HUES48 (cell line): ENCODE data around the gene RNF103.
A peak's percentile ranks its signal among the peaks of the same experiment; 100 is the strongest.

Experiments used
- H3K27ac ChIP-seq: one replicate; pipeline ENCODE4 v1.7.0; 2013; ENCODE audit warnings: low read depth, low read length, inconsistent platforms
- H3K27me3 ChIP-seq: 2 replicates; pipeline ENCODE4 v1.6.1; 2013; ENCODE audit warnings: mild to moderate bottlenecking, low read length; ENCODE audit not compliant: control insufficient read depth, insufficient read depth
- H3K36me3 ChIP-seq: 2 replicates; pipeline ENCODE4 v1.6.1; 2013; ENCODE audit warnings: low read length; ENCODE audit not compliant: control insufficient read depth, insufficient read depth
- H3K4me1 ChIP-seq: 2 replicates; pipeline ENCODE4 v1.6.1; 2013; ENCODE audit warnings: mild to moderate bottlenecking, low read length; ENCODE audit not compliant: control insufficient read depth, insufficient read depth
- H3K4me3 ChIP-seq: 2 replicates; pipeline ENCODE4 v1.5.1; 2013; ENCODE audit warnings: mild to moderate bottlenecking, low read depth, low read length
- H3K9ac ChIP-seq: 2 replicates; pipeline ENCODE4 v1.6.1; 2013; ENCODE audit warnings: mild to moderate bottlenecking, low read depth, low read length, moderate library complexity
- H3K9me3 ChIP-seq: 2 replicates; pipeline ENCODE4 v1.6.1; 2013; ENCODE audit warnings: low read length; ENCODE audit not compliant: control insufficient read depth, insufficient read depth

The RNF103 gene

DNA sequence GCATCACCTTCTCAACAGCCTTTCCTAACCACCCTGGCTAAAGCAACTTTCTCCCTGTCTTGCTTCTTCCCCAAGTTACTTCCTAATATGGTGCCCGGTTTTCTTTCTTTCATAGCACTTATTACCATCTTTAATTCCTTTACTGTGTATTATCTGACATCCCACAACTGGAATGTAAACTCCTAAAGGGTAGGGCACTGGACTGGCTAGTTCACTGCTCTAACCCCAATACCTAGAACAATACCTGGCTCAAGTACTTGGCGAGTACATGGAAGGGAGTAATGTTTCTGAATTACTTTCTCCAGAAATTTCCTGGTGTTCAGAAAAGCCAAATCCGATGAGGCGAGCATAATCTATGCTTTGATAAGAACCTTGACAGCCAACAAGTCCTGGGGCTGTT is 22.7 kb upstream of the RNF103 start:
- Histone ChIP-seq H3K4me3 (no peak overlapping the region), H3K9ac (no peak overlapping the region), H3K4me1 (no peaks in the 10 kb centered on the region), H3K27ac (no peak overlapping the region), H3K27me3 (no peaks in the 10 kb centered on the region), H3K9me3 (peaks cover 2% of the 10 kb centered on the region), H3K36me3 (no peaks in the 10 kb centered on the region)

DNA sequence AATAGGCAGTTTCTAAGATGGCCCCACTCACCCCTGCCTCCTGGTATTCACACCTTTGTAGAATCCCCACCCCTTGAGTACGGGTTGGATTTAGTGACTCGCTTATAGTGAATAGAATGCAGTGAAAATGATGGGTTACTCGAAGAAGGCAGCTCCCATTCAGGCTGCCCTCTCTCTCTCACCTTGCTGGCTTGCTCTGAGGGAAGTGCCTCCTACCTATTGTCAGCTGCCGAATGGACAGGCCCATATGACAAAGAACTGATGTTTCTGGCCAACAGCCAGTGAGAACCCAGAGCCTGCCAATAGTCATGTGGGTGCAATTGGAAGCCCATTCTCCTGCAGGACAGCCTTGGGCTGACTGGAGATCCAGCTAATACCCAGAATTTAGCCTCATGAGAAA is 22.1 kb upstream of the RNF103 start:
- H3K27ac ChIP-seq: no peak overlapping the region
- H3K4me3 ChIP-seq: no peak overlapping the region
- H3K4me1 ChIP-seq: no peaks in the 10 kb centered on the region
- no peak overlapping the region for H3K9ac ChIP-seq
- H3K27me3 ChIP-seq: no peaks in the 10 kb centered on the region
- H3K9me3 ChIP-seq: peaks cover 2% of the 10 kb centered on the region
- H3K36me3 ChIP-seq: no peaks in the 10 kb centered on the region

DNA sequence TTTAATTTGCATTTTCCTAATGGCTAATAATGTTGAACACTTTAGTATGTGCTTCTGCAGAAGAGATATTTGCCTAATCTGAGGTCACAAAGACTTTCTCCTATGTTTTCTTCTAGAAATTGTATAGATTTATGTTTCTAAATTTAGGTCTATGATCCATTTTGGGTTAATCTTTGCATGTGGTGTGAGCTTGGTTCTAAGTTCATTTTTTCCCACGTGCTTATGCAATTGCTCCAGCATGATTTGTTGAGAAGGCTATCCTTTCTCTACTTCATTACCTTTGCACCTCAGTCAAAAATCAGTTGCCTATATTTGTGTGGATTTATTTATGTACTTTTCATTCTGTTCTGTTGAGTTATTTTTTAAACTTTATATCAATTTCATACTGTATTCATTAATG is 15.0 kb upstream of the RNF103 start:
- Histone ChIP-seq H3K36me3 (no peaks in the 10 kb centered on the region), H3K27ac (no peak overlapping the region), H3K4me3 (no peak overlapping the region), H3K9ac (no peak overlapping the region), H3K4me1 (no peaks in the 10 kb centered on the region), H3K27me3 (no peaks in the 10 kb centered on the region), H3K9me3 (peaks cover 2% of the 10 kb centered on the region; the same call in 1 of the 2 replicates)

DNA sequence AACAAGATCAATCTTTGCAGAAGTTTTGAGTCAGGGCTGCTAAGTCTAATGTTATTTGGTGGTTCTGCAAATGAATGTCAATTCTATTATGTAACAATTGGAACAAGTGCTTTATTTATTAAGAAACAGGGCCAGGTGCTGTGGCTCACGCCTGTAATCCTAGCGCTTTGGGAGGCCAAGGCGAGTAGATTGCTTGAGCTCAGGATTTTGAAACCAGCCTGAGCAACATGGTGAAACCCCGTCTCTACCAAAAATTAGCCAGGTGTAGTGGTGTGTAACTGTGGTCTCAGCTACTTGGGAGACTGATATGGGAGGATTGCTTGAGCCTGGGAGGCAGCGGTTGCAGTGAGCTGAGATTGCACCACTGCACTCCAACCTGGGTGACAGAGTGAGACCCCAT is 13.2 kb upstream of the RNF103 start:
- Histone ChIP-seq H3K4me3 (no peak overlapping the region), H3K9ac (no peak overlapping the region), H3K4me1 (no peaks in the 10 kb centered on the region), H3K27ac (no peak overlapping the region), H3K36me3 (no peaks in the 10 kb centered on the region), H3K9me3 (no peaks in the 10 kb centered on the region), H3K27me3 (no peaks in the 10 kb centered on the region)

DNA sequence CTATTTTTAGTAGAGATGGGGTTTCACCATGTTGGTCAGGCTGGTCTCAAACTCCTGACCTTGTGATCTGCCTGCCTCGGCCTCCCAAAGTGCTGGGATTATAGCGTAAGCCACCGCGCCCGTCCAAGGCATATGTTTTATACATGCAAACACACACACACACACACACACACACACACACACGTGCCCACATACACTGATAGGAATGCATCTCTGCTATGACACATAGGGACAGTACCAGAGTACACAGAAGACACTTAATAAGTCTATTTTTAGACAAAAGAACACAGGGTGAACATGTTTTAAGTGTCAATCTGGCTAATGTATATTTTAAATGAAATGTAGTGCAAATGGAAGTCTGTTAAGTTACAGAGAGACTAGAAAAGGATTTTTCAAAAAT is 10.7 kb upstream of the RNF103 start:
- H3K4me1 ChIP-seq: no peaks in the 10 kb centered on the region
- H3K9ac ChIP-seq: no peak overlapping the region
- H3K36me3 ChIP-seq: no peaks in the 10 kb centered on the region
- H3K4me3 ChIP-seq: no peak overlapping the region
- no peak overlapping the region for H3K27ac ChIP-seq
- H3K27me3 ChIP-seq: no peaks in the 10 kb centered on the region
- H3K9me3 ChIP-seq: no peaks in the 10 kb centered on the region

DNA sequence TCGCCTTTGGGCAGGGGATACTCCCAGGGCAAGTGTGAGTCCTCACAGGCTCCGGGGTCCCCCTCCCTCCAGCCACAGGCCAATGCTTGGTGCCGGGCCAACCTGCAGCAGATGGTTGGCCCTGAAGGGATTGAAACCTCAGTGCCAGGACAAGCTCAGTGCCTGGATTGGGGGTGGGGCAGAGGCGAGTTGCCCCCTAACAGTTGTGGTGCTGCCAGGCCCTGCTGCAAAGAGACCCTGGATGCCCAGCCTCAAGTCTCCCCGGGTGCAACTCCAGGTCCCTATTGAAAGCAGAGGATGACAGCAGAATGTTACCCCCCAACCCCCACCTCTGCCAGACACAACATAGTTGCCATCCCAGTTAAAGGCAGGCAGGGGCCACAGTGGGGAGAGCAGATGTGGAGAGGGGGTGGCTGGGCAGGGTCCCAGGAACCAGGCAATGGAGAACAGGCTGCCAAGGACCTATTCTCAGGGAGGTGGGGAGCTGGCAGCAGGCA is 9.5 kb upstream of the RNF103 start:
- H3K27ac ChIP-seq: peak overlapping the region; percentile 23
- H3K4me3 ChIP-seq: no peak overlapping the region
- no peak overlapping the region for H3K9ac ChIP-seq
- no peaks in the 10 kb centered on the region for H3K4me1 ChIP-seq
- H3K36me3 ChIP-seq: no peaks in the 10 kb centered on the region
- no peaks in the 10 kb centered on the region for H3K27me3 ChIP-seq
- H3K9me3 ChIP-seq: no peaks in the 10 kb centered on the region

DNA sequence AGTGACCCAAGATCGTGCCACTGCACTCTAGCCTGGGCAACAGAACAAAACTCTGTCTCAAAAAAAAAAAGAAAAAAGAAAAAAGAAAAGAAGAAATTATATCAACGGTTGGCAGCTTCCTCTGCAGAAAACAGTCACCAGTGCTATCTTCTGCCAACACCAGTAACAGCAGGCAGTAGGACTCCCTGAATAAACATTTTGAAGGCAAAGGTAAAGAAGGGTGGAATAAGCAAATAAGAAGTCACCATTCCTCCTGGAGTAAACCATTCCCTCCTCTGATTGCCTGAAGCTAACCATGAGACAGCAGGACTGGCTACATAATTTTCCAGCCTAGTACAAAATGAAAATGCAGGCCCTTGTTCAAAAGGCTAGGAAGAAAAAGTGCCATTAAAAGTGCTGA is 9.0 kb upstream of the RNF103 start:
- no peaks in the 10 kb centered on the region for H3K36me3 ChIP-seq
- H3K27me3 ChIP-seq: no peaks in the 10 kb centered on the region
- peak overlapping the region; percentile 23 for H3K27ac ChIP-seq
- no peaks in the 10 kb centered on the region for H3K4me1 ChIP-seq
- no peak overlapping the region for H3K9ac ChIP-seq
- no peaks in the 10 kb centered on the region for H3K9me3 ChIP-seq
- no peak overlapping the region for H3K4me3 ChIP-seq

DNA sequence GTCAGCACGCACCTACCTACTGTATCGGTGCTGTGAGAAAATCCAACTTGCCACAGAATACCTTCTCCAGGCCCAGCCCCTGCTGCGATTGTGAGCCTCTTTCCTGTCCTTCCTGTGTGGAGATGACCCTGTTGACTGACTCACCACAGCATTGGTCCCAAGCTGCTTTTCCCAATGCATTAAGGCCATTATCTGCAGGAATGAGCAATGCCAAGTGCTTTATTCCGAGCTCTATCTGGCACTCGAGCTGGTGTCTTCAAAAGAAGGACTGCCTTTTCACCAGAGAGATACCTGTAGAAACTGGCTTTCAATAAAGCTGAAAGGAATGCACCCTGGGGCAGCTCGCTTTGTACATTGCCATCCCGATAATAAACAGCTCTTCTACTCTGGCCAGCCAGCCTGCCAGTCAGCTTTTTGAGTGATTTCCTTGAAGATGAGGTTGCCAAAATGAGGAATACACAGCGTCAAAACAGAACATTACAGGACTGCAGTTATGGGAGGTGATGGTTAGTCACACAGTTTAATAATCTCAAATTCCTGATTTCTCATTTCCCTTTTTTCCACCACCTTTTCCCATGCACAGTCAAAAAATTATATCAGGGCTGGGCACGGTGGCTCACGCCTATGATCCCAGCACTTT is 8.3 kb upstream of the RNF103 start:
- no peak overlapping the region for H3K4me3 ChIP-seq
- no peak overlapping the region for H3K27ac ChIP-seq

DNA sequence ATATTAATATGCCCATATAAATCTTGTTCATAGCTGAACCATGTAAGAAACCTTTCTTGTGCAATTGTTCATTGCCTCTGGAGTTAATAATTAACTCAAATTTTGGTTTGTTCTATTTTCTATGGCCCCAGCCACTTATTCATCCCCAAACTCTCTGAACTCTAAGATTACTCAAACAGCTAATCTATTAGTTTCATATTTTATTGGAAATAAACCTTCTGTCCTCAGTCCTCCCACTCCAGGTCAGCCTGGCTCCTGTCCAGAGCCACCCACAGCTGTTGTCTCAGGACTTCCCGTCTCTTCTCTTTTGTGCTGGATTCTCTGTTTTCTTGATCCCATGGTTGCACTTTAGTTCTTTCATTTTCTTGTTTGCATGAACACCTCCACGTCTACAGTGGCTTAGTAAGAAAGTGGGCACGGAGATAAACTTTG is 4.4 kb upstream of the RNF103 start:
- H3K4me1 ChIP-seq: no peaks in the 10 kb centered on the region
- no peak overlapping the region for H3K9ac ChIP-seq
- H3K27ac ChIP-seq: no peak overlapping the region
- H3K9me3 ChIP-seq: no peaks in the 10 kb centered on the region
- H3K27me3 ChIP-seq: no peaks in the 10 kb centered on the region
- no peaks in the 10 kb centered on the region for H3K36me3 ChIP-seq
- no peak overlapping the region for H3K4me3 ChIP-seq

More for the DNA sequence above, 8.3 kb upstream of the RNF103 start:
- no peaks in the 10 kb centered on the region for H3K27me3 ChIP-seq
- H3K9ac ChIP-seq: no peak overlapping the region
- H3K36me3 ChIP-seq: no peaks in the 10 kb centered on the region
- no peaks in the 10 kb centered on the region for H3K9me3 ChIP-seq
- H3K4me1 ChIP-seq: no peaks in the 10 kb centered on the region

DNA sequence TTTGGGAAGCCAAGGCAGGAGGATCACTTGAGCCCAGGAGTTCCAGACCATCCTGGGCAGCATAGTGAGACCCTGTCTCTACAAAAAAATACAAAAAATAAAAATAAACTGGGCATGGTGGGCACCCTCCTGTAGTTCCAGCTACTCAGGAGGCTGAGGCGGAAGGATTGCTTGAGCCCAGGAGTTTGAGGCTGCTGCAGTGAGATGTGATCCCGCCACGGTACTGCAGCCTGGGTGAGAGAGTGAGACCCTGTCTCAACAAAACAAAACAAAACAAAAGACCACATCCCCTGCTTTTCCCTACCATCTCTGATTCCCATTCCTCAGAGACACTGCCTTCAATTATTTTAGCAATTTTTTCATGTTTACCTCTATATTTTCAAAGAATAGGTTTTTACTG is 3.9 kb upstream of the RNF103 start:
- no peaks in the 10 kb centered on the region for H3K36me3 ChIP-seq
- H3K27ac ChIP-seq: no peak overlapping the region
- no peaks in the 10 kb centered on the region for H3K27me3 ChIP-seq
- H3K9me3 ChIP-seq: no peaks in the 10 kb centered on the region
- no peaks in the 10 kb centered on the region for H3K4me1 ChIP-seq
- H3K4me3 ChIP-seq: no peak overlapping the region
- no peak overlapping the region for H3K9ac ChIP-seq

DNA sequence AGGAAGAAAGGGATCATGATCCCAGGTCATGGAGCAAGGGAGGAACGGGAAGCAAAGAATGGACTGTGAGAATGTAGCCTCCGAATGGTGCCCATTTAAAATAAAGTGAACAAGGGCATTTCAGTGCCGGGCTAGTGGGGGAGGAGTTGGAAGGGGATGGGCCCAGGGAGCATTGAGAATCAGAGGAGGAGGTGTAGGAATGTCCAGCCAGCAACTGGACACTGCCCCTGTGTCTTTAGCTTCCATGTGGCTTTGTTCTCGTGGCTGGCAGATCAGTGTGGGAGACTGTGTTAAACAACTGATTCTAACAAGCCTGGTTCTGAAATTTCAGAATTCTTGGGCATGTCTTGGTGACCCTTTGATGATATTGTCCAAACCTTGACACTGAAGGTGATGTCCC is 1.4 kb upstream of the RNF103 start:
- Histone ChIP-seq H3K9ac (no peak overlapping the region), H3K4me3 (no peak overlapping the region), H3K36me3 (no peaks in the 10 kb centered on the region), H3K9me3 (no peaks in the 10 kb centered on the region), H3K27me3 (no peaks in the 10 kb centered on the region; the same call in 1 of the 2 replicates), H3K4me1 (peaks cover 13% of the 10 kb centered on the region), H3K27ac (no peak overlapping the region)
